GM20431 (cell line): ENCODE results near the gene POLR3A.

Experiments used
- in situ Hi-C: fragments of 300-500 bp; cut with MseI, MboI; formaldehyde crosslinking; loops from one replicate; pipeline ENCODE4 v1.15.0; 2020; ENCODE audit warnings: low sequenced_read_pairs; ENCODE audit not compliant: unreplicated experiment

Gene POLR3A

GRCh38 chr10:77962350-77963146 lies 66.8 kb downstream of the POLR3A start:
- in situ Hi-C loops, result no loop called here

GRCh38 chr10:77961668-77962067 lies 67.6 kb downstream of the POLR3A start:
- in situ Hi-C loops, result no loop called here

- in situ Hi-C loops, result no loop called here
Observed at GRCh38 chr10:77960829-77961329, 68.4 kb downstream of the POLR3A start.

- in situ Hi-C loops, result no loop called here
Observed at GRCh38 chr10:77959887-77960455, 69.3 kb downstream of the POLR3A start.

- in situ Hi-C loops, result no loop called here
Observed at GRCh38 chr10:77959384-77959783, 69.9 kb downstream of the POLR3A start.

GRCh38 chr10:77955136-77955535 lies 74.2 kb downstream of the POLR3A start:
- in situ Hi-C loops, result no loop called here

GRCh38 chr10:77949167-77949566 lies 80.1 kb downstream of the POLR3A start:
- in situ Hi-C loops, result no loop called here

- in situ Hi-C loops, result no loop called here
Observed at GRCh38 chr10:77946084-77946483, 83.2 kb downstream of the POLR3A start.

- in situ Hi-C loops, result no loop called here
Observed at GRCh38 chr10:77944519-77944918, 84.8 kb downstream of the POLR3A start.

- in situ Hi-C loops, result no loop called here
Observed at GRCh38 chr10:77943121-77943901, 86.0 kb downstream of the POLR3A start.

GRCh38 chr10:77941790-77942189 lies 87.5 kb downstream of the POLR3A start:
- in situ Hi-C loops, result no loop called here

GRCh38 chr10:77940627-77941026 lies 88.7 kb downstream of the POLR3A start:
- in situ Hi-C loops, result no loop called here

- in situ Hi-C loops, result no loop called here
Observed at GRCh38 chr10:77940225-77940624, 89.1 kb downstream of the POLR3A start.

- in situ Hi-C loops, result no loop called here
Observed at GRCh38 chr10:77939561-77940001, 89.7 kb downstream of the POLR3A start.

- in situ Hi-C loops, result no loop called here
Observed at GRCh38 chr10:77936697-77937567, 92.4 kb downstream of the POLR3A start.

- in situ Hi-C loops, result no loop called here
Observed at GRCh38 chr10:77932016-77932715, 97.1 kb downstream of the POLR3A start.

GRCh38 chr10:77927402-77928246 lies 101.7 kb downstream of the POLR3A start:
- in situ Hi-C loops, result no loop called here
